Measurements from ENCODE around the gene SMLR1. TPM values are rescaled to one million over a fixed set of nuclear protein-coding genes. Genes with fewer than 3 reads are reported as not detected.

SMLR1 gene
- total RNA-seq, 1 donor: not detected

GRCh38 chr6:130839379-130839778 is 12.2 kb downstream of the SMLR1 start:
- H3K4me3 ChIP-seq (ENCODE audit: insufficient read depth, low read length): no peak overlapping the region
- no peak for TF ChIP-seq CTCF (IDR thresholded peaks at IDR 0.05; ENCODE audit: extremely low read depth, low read depth, low read length)
- H3K4me2 ChIP-seq (ENCODE audit: insufficient read depth, low read length): no peak overlapping the region
- H3K79me2 ChIP-seq (ENCODE audit: insufficient read depth, low read length): no peaks in the 10 kb centered on the region
- no peak for DNase-seq (ENCODE audit: insufficient read length, low spot score, missing footprints)
- H3K36me3 ChIP-seq (ENCODE audit: insufficient read depth, low read length): no peaks in the 10 kb centered on the region
- no peaks in the 10 kb centered on the region for H3K27me3 ChIP-seq (ENCODE audit: insufficient read depth, low read length)
- no peaks in the 10 kb centered on the region for H4K20me1 ChIP-seq (ENCODE audit: insufficient read depth, low read length)
- no peak overlapping the region for H2AFZ ChIP-seq (ENCODE audit: low read length)
- H3K27ac ChIP-seq (ENCODE audit: low read depth, low read length): no peak overlapping the region
- H3K4me1 ChIP-seq (ENCODE audit: insufficient read depth, low read length): peaks cover 9% of the 10 kb centered on the region
- no peaks in the 10 kb centered on the region for H3K9me3 ChIP-seq (ENCODE audit: low read depth, low read length)

- no peak for DNase-seq (ENCODE audit: insufficient read length, low spot score, missing footprints)
- no peak for TF ChIP-seq CTCF (IDR thresholded peaks at IDR 0.05; ENCODE audit: extremely low read depth, low read depth, low read length)
- no peak overlapping the region for H2AFZ ChIP-seq (ENCODE audit: low read length)
- H3K4me1 ChIP-seq (ENCODE audit: insufficient read depth, low read length): peaks cover 9% of the 10 kb centered on the region
- H3K27me3 ChIP-seq (ENCODE audit: insufficient read depth, low read length): no peaks in the 10 kb centered on the region
- H3K27ac ChIP-seq (ENCODE audit: low read depth, low read length): no peak overlapping the region
- H3K79me2 ChIP-seq (ENCODE audit: insufficient read depth, low read length): no peaks in the 10 kb centered on the region
- no peaks in the 10 kb centered on the region for H3K9me3 ChIP-seq (ENCODE audit: low read depth, low read length)
- H3K36me3 ChIP-seq (ENCODE audit: insufficient read depth, low read length): no peaks in the 10 kb centered on the region
- no peak overlapping the region for H3K4me2 ChIP-seq (ENCODE audit: insufficient read depth, low read length)
- no peaks in the 10 kb centered on the region for H4K20me1 ChIP-seq (ENCODE audit: insufficient read depth, low read length)
- H3K4me3 ChIP-seq (ENCODE audit: insufficient read depth, low read length): no peak overlapping the region
Observed at GRCh38 chr6:130840050-130840449, 12.8 kb downstream of the SMLR1 start.

- Histone ChIP-seq H3K9me3 (ENCODE audit: low read depth, low read length) (no peaks in the 10 kb centered on the region), H3K27me3 (ENCODE audit: insufficient read depth, low read length) (no peaks in the 10 kb centered on the region), H3K27ac (ENCODE audit: low read depth, low read length) (no peak overlapping the region), H3K4me2 (ENCODE audit: insufficient read depth, low read length) (peak overlapping the region; percentile 23), H3K4me3 (ENCODE audit: insufficient read depth, low read length) (no peak overlapping the region), H3K4me1 (ENCODE audit: insufficient read depth, low read length) (peaks cover 9% of the 10 kb centered on the region), H4K20me1 (ENCODE audit: insufficient read depth, low read length) (no peaks in the 10 kb centered on the region), H3K36me3 (ENCODE audit: insufficient read depth, low read length) (no peaks in the 10 kb centered on the region), H2AFZ (ENCODE audit: low read length) (no peak overlapping the region), H3K79me2 (ENCODE audit: insufficient read depth, low read length) (no peaks in the 10 kb centered on the region)
- TF ChIP-seq CTCF (IDR thresholded peaks at IDR 0.05; ENCODE audit: extremely low read depth, low read depth, low read length): no peak
- DNase-seq (ENCODE audit: insufficient read length, low spot score, missing footprints): no peak
Observed at GRCh38 chr6:130841128-130841728, 14.0 kb downstream of the SMLR1 start.

DNA sequence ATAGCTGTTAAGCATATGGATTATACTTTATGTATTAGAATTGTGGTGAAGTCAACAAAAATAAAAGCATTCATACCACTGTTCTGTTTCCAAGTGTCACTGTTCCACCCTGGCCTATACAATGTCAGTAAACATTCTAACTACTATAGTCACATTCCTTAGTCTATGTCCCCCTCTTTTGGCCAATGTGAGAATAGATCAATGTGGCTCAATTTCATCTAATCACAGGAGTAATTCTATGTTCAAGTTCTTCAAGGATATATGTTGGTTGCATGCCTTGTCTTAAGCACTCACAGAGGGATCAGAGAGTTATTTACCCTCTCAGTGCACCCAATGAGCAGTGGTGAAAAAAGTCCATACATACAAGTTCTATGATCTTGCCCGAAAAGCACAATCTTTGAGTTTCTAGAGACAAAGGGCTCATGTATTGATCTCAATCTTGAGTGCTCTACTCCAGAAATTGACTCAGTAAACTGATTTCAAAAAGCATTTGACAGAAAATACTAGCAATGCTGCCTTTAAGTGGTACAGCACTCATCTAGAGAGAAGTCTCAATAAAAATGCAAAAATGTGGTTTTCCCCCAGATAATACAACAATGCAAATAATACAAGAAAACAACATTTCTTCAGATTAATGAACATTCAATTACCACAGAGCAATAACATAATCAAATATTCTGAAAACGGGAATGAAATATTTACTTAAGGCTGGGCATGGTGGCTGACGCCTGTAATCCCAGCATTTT is 16.5 kb downstream of the SMLR1 start:
- H3K4me2 ChIP-seq (ENCODE audit: insufficient read depth, low read length): no peak overlapping the region
- no peak overlapping the region for H3K27ac ChIP-seq (ENCODE audit: low read depth, low read length)
- no peaks in the 10 kb centered on the region for H4K20me1 ChIP-seq (ENCODE audit: insufficient read depth, low read length)
- no peaks in the 10 kb centered on the region for H3K27me3 ChIP-seq (ENCODE audit: insufficient read depth, low read length)
- TF ChIP-seq CTCF (IDR thresholded peaks at IDR 0.05; ENCODE audit: extremely low read depth, low read depth, low read length): peak; percentile 56
- no peak overlapping the region for H2AFZ ChIP-seq (ENCODE audit: low read length)
- H3K4me1 ChIP-seq (ENCODE audit: insufficient read depth, low read length): peaks cover 9% of the 10 kb centered on the region
- no peaks in the 10 kb centered on the region for H3K36me3 ChIP-seq (ENCODE audit: insufficient read depth, low read length)
- H3K4me3 ChIP-seq (ENCODE audit: insufficient read depth, low read length): no peak overlapping the region
- no peaks in the 10 kb centered on the region for H3K79me2 ChIP-seq (ENCODE audit: insufficient read depth, low read length)
- no peaks in the 10 kb centered on the region for H3K9me3 ChIP-seq (ENCODE audit: low read depth, low read length)
- DNase-seq (ENCODE audit: insufficient read length, low spot score, missing footprints): no peak
